CD4-positive, alpha-beta T cell treated with Interleukin-21 for 1 hour (primary cell): ENCODE results near the gene ZNF275.
"Not testable (repeated sequence)": the region's sequence is repeated elsewhere in the genome, so short reads cannot be mapped to it uniquely, and the experiment has no call there.

ENCODE experiments used
- DNase-seq: peaks from one replicate; pipeline ENCODE4 v3.0.0-alpha.2; 2020

ZNF275 gene, protein sequence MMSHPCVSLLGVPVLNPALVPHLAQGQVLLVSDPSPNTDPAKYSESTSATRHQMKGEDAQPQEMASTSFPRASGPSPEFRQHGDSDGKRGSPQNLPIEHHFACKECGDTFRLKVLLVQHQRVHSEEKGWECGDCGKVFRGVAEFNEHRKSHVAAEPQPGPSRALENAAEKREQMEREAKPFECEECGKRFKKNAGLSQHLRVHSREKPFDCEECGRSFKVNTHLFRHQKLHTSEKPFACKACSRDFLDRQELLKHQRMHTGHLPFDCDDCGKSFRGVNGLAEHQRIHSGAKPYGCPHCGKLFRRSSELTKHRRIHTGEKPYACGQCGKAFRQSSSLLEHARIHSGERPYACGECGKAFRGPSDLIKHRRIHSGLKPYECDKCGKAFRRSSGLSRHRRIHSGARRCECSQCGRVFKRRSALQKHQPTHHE

DNA sequence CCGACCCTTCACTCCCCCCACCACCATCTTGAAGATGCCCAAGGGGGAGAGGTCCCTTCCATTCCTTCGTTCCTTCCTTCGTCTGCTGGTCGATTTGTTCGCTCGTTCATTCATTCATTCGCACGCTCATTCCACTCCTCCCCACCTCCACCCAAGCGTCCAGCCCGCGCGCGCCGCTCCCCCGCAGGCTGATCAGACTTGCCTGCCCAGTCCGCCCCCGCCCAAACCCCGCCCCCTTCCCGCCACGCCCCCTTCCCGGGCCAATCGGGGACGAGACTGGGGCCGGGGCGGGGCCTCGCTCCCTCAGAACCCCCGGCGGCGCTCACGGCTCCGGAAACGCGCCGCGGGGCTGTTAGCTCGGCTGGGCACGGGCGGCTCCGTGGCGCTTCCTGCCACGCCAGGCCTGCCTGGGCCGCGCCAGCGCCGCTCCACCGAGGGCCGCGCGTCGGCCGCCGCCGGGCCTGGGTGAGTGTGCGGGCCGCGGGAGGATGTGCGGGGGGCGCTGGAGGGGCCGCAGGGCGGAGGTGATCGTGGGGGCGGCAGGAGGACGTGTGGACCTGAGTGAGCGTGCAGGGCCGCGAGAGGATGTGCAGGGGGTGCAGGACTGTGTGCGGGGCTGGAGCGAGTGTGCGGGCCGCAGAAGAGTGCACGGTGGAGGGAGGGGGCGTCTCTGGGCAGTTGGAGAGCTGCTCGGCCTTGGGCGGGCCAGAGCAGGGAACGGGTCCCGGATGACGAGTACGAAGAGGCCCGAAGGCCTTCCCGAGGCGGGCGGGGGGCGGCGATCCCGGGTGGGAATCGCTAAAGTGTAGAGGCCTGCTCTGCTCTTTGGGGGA is at the start of gene ZNF275:
Gene ZNF275 (plus strand): TSS at position 333 of the 833 bp plus-strand sequence. CDS start 2,527 bp downstream, outside the sequence.
- peak; percentile 86 for DNase-seq

DNA sequence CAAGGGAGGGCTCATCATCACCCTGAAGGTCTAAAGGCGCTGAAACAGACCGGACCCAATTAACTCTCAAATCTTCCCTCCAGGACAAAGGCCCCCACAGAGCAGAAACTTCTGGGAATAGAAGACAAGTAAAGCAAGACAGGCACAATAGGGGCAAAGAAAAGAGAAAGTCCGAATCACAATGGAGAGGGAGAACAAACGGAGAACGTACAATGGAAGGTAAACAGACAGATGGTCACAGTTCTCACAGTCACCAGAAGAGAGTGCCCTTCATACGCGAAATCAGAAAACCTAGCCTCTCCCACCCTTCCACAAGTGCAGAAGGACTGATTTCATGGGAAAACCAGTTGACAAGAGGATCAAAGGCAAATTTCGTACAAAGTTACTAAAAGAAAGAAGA is 48.3 kb upstream of the ZNF275 start:
- DNase-seq: not testable (repeated sequence)

DNA sequence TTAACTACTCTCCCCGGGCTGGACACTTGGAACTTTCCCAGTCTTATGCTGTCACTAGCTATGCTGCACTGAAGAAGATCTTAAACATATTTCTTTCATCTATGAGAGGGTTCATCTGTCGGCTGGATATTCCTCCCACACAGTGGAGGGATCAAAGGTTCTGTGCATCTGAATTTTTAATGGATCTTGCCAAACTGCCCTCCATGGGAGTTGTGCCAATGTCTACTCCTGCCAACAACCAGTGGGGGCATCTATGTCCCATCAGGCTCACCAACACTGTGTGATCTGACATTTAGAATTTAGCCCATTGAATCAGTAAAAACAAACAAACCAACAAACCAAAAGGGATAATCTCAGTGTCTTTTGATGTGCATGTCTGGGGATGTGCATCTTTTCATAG is 45.1 kb upstream of the ZNF275 start:
- not testable (repeated sequence) for DNase-seq

DNA sequence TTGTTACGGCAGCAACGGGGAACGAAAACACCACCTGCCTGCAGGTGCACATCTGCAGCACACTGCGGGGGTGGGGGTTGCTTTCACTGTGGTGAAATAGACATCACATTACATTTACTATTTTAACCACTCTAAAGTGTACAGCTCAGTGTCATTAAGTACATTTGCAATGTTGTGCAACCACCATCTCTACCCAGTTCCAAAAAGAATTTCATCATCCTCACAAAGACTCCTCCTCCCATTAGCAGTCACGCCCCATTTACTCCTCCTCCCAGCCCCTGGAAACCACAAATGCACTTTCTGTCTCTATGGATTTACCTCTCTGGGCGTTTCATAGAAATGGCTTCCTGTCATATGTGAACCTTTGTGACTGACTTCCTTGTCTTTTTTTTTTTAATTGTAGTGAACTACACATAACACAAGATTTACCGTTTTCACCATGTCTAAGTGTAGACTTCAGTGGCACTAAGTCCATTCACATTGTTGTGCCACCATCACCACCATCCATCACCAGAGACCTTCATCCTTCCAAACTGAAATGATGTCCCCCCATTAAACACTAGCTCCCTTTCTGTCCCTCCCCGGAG is 40.4 kb upstream of the ZNF275 start:
- peak; percentile 1 for DNase-seq

DNA sequence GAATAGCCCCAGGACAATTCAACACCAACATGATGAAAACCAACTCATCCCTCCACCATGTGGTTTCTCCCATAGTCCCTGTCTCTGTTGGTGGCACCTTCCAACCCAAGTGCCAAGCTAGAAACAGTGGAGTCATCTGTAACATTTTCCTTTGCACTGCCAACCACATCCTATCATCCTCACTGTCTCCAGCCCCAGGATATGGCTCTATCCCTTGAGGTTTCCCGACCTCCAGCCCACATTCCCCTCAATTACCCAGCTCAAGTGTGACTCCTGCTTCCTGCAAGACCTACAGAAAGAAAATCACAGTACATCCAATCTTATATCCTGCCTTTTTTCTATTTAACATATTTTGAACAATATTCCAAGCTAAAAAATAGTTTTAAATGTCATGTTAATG is 36.6 kb upstream of the ZNF275 start:
- DNase-seq: no peak

DNA sequence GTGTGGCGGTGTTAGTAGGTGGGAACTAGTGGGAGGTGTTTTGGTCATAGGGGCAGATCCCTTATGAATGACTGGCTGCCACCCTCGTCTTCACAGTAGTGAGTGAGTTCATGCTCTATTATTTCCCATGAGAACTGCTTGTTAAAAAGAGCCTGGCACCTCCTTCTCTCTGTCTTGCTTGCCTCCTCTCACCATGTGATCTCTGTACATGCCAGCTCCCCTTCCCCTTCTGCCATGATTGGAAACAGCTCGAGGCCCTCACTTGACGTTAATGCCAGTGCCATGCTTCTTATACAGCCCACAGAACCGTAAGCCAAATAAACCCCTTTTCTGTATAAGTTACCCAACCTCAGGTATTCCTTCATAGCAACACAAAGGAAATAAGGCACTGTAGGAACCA is 34.1 kb upstream of the ZNF275 start:
- DNase-seq: no peak

DNA sequence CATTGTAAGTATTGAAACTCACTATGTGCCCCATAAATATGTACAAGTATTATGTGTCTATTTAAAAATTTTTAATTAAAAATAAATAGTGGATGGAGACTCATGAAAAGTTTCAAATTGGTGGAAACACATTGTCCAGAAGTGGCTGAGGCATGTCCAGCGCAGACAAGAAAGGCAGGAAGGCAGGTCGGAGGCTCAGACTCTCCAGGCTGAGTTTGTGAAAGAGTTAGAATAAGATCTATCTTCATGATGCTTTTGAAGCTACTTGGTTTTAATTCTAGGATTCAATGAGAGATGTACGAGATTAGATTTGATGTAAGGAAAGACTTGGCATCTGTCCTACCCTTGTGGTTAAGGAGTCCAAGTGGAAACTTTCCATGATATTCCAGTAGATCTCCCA is 32.2 kb upstream of the ZNF275 start:
- DNase-seq: no peak

DNA sequence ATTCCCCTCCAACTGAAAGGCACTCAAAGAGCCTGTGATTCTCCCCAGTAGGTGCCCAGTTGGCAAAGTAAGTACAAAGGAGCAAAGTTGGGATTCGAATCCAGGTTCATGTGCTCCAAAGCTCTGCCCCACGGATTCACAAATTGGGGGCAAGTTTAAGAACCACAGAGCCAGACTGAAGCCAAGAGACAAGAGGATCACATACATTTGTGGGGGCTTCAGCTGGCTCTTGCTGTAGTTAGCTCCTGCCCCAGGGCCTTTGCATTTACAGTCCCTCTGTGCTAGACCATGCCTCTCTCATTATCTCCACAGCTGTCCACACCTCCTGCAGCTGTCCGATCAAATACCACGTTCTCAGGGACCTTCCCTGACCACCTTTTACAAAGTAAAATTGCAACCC is 31.2 kb upstream of the ZNF275 start:
- DNase-seq: no peak

DNA sequence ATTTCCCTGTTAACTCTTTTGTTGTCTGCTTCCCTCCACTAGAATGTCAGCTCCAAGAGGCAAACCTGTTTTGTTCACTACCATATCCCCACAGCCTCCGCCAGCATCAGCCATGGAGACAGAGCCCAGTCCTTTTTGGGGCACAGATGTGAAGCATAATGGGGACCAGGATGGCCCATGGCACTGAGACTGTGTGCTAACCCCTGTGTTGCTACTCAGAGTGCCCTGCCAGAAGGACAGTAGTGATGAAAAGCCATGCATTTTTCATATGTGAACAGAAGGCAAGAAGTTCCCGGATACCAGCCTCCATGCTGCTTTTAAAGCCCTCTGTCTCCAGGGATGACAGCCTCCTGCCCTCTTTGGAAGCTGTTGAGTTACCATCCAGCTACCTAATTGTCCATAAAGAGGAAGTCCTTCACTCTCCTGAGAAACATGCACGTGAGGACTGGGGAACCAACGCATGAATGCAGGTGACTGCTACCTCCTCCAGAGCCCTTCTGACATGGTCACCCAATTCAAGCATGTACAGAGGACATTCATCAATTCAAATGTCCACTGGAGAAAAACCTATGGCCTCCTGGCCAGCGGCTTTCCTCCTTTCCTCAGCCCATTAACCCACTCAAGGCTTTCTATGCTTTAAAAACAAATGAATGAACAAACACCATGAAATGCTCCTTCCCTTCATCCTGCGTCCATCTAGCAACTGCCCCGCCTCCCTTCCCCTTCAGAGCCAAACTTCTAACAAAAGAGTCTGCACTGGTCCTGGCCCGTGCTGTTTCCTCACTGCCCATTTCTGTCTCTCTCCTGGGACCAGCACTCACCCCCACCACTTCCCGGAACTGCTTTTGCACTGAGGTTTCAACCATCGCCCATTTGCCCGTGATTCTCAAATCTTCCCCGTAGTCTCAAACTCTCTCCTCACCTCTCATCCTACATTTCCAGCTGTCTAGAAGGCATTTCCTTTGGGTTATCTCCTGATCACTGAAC is 30.4 kb upstream of the ZNF275 start:
- no peak for DNase-seq

DNA sequence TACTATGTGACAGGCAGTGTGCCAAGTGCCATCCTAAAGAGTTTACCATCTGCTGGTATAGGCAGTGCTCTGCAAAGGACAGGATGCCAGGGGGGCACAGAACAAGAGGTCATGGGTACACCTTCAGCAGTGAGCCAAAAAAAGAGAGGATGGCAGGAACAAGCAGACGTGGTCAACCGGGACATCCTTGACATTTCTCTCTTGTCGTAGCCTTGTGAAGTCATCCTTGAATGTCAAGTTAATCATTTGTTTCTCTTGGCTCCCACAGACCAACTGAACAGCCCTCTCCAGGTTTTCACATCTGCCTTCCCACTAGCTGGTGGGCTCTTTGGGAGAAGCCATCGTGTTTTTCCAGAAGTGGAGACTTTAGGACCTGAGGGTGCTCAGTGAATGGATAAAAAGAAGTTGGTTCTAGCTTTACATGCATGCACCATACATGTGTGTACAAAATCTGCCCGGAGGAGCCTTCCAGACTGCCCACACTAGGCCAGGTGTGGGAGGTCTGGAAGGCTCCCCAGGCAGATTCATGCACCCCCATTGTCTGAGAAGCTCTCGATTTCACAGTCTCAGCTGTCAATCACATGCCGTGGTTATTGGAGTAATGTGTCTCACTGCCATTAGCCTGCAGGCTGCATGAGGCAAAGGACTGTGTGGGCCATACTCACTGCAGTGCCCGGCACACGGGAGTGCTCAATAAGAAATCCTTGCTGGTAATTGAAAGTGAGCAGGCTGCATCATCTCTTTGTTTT is 28.8 kb upstream of the ZNF275 start:
- DNase-seq: no peak

DNA sequence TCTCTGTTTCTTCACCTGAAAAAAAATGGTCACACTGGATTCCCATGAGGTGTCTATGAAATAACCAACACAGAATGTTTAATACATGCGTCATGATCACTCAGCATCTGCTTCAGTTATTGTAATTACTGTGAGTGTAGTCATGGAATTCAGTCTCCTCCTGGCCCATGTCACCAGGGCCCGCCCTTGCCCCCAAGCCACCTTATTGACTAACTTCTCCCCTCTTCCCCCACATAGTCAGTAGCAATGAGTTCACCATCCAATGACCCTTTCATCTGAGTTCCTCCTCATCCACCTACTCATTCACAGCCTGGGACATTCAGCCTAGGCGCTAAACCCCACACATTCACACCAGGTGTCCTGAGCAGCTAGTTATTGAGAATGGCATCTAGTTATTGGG is 28.0 kb upstream of the ZNF275 start:
- DNase-seq: no peak

DNA sequence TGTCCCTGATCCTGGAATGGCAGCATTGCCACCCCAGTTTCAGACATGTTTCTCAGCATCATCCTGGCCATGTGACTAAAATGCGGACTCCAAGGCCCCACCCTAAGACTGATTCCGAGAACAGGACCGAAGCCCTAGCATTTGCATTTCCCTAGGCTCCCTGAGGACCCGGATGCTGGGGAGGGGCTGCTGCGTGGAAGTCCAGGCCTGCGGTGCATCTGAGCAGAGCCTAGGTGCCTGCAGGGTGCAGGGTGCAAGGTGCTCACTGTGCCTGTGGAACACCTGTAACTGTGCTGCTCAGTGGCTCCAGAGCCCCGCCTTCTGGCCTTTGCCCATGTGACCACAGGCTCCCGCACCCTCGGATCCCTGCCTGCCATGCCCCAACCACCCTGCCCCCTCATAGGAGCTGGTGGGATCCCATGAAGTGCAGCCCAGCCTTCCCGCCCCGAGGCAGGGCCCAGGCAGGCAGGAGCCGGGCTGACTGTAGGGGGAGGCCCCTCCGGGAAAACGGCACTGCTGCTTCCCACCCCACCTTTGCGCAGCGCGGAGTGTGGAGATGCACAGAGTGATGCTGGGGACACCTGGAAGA is 27.3 kb upstream of the ZNF275 start:
- no peak for DNase-seq

DNA sequence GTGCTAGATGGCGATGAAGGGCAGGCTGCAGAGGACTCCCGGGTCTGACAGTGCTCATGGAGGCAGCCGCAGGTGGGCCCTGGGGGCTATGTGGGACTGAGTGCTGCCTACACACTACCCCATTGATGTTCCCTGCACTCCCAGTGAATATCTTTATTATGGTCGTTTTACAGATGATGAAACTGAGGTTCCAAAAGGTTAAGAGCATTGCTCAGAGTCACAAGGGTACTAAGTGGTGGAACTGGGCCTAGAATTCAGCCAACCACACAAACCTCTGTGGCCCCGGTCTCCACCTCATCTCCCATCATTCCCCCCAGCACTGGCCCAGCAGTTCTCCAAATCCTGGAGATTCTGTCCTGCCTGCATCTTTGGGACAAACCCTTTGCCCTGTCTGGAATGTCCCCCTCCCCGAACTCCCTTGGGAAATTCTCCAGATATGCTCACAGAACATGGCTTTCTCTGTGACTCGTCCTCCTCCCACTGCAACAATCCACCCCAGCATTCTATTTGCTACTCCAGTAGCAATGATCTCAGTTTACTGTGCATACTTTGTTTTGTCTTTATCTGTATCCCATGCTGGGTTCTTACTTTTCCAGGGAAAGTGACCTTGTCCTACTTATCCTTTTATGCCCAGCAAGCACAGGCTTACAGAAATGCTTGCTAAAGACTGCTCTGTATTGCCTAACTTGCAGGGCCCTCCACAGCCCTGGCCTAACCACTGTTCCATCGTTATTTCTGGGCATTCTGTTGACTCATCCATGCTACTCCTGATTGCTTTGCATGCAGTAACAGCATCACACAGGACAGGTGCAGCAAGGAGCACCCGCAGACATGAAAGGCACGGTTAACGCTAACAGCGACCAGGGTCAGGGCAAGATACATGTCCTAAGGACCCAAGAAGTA is 26.4 kb upstream of the ZNF275 start:
- no peak for DNase-seq

DNA sequence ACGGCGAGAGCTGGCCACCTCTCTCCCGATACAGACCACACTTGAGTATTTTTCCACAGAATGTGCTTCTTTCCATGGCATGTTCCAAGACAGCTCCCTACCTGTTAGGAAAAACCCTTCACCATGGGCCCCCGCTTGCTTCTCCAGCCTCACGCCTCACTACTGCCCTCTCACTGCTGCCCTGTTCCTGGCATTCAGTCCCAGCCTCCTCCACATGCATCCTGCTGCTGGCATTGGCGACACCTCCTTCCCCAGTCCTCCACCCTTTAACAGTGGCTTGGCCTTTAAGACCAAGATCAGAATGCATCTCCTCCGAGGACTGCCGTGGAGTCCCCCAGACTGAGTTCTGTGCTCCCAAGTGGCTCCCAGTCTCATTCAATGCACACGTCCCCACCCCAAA is 23.1 kb upstream of the ZNF275 start:
- DNase-seq: no peak

DNA sequence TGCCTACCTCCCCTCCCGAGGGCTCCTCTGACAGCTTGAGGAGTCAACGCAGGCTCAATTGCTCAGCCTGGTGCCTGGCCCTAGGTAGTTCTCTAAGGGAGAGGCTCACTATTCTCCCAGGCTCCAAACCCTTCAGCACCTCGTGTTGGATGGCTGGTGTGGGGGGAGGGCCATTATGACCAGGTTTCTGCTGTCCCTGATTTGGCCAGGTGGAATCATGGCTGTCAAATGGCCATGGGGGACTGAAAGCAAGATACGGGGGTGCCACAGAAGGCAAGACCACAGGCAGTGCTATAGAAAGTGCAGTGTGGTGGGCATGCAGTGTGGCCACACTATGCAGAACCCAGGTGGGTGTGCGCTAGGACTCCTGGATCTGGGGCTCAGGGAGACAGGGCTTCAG is 21.9 kb upstream of the ZNF275 start:
- no peak for DNase-seq

DNA sequence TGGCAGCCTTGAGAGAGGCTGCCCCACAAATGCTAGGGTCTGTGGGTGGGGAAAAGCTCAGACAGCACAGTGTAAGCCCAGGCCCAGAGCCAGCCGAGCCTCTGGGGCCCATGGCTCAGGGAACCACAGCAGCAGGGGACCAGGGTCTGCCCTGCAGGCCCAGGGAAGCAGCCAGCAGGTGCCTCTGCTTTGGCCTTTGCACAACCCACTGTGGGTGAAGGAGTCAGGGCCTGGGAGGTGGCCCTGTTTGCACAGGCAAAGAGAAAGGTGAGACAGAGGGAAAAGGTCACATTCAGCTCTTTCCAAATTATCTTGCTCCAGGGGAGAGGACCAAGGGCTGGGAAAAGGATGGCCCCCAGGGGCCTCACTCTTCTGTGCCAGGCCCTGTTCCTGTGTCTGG is 21.1 kb upstream of the ZNF275 start:
- DNase-seq: no peak

DNA sequence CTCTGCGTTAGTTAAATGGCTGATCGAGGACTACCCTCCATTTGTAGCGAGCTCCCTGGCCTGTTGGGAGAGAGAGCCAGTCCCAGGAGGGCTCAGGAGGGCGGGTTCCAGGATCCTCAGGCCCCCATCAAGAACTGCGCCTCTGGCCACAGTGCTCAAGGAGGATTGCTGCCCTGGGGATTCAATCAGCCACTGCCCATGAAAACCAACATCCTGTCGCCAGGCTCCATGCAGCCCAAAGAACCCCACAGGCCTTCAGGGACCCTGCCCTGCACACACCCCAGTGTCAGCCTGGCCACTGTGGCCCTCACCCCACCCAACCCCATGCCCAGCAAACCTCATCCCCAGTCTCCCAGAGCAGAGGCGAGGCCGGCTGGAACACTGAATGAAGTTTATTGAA is 16.6 kb upstream of the ZNF275 start:
- DNase-seq: no peak

DNA sequence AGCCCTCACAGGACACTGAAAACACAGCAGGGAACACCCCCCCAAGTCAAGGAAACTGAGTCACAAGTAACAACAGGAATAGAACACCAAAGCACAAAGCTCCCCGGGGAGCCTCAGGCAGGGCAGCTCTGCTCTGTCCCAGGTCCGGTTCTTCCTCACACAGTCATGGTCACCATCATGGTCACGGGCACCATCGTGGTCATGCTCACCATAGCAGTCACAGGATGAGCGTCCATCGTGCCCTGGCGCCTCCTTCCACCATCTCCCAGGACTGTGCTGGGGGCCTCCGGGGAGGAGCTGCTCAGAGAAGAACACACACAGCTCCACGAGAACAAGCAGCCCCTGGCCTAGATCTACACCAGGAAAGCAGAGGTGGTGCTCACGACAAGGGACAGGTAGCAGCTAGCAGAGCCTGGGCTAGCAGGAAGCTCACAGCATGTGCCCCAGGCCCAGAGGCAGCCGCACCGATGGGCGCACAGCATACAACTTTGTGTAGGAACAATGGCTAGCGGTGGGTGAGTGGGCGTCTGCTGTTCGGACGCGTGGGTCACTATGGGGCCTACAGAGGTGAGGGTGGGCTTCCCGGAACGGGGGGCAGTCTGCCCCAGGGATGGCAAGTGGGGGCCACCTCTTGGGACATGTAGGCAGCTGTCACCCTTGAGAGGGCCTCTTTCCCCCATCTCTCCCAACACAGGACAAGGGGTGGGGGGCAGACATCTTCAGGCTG is 15.8 kb upstream of the ZNF275 start:
- DNase-seq: no peak

DNA sequence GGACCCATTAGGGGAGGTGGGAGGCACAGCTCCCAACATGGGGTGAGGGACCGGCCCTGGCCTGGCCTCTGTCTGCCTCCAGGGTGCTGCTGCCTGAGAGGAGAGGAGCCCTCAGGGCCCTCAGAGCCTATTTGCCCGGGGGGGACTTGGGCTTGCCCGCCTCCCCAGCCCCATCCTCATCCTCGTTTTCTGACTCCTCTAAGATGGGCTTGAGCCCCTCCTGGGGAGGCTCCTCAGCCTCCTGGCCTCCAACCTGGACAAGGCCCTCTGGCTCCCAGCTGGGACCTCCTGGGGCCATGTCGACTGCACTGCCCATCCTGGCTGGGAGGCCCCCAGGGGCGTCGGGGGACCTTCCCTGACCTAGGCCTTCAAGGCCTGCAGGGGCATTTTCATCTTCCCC is 15.1 kb upstream of the ZNF275 start:
- no peak for DNase-seq
